ENCODE results near the gene EIF5A.
A peak's percentile ranks its signal among the peaks of the same experiment; 100 is the strongest.
"Not testable (repeated sequence)": the region's sequence is repeated elsewhere in the genome, so short reads cannot be mapped to it uniquely, and the experiment has no call there.

The EIF5A gene

GRCh38 chr17:7332600-7333069, 25.2 kb downstream of the EIF5A start:
- not testable (repeated sequence) for DNase-seq

DNA sequence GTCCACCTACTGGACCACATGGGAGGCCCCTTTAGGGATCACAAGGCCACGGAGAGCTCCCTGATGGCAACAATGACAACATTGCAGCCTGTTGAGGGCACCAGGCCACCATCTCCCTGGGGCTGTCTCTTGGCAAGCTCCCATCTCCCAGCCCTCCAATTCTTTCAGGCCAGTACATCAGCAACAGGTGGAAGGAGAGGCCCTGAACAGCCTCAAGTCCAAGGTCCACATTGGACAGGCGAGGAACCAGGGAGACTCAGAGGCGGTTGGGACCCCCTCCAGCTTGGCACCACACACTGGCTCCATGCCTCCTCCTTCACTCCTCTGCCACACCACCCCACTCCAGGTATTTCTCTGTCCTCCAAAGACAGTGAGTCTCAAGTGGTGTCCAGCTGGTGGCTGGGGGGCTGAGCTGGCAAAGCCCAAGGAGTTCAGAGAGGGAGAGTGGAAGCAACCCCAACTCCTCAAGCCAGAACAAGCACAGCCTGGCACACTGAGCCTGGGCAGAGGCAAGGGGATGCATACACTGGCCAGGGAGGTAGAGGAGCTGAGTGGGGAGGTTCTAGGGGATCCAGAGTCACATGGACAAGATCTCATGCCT, 27.6 kb downstream of the EIF5A start:
- no peak for DNase-seq

DNA sequence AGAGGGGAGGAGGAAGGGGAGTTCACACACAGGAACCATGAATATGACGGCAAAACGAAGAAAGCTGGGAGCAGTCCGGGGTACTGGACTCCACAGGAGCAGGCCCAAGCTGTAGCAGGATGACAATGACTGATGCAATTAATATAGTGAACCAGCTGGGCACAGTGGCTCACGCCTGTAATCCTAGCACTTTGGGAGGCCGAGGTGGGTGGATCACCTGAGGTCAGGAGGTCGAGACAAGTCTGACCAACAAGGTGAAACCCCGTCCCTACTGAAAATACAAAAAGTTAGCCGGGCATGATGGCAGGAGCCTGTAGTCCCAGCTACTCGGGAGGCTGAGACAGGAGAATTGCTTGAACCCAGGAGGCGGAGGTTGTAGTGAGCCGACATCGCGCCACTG, 28.3 kb downstream of the EIF5A start:
- not testable (repeated sequence) for DNase-seq

DNA sequence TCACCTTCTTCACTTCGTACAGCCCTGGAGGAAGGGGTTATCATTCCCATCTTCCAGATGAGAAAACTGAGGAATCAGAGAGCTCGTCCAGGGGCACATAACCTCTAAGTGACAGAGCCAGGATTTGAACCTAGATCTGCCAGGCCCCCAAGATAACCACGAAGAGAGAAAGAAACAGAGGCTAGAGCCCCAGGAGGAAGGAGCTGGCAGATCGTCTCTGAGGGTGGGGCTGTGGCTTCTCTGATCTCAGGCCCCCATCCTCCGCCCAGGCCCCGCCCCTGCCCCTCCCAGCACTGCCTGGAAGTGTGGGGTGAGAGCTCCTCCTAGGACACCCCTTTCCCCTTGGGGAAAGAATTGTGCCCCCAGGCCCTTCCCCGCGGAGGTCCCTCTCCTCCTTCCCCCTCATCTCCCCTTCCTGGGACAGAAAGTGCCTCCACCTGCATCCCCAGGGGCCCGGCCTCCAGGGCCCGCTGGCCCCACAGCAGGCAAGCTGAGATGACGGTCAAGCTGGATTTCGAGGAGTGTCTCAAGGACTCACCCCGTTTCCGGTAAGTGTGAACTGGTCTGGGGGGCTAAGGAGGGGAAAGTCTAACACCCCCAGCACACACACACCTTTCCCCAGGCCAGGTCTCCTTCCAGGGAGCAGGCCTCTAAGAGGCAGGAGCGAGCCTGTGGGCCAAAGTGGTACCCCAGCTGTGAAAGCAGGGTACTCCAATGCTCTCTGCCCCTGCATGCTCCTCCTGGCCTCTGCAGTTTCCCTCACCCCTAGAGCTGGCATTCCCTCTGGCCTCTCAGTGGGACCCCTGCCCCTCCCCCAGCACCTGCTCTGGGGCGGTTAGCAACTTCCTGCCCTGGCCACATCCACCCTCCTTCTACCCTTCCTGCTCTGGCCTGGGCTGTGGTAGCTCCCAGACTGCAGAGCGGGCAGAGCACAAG, 29.1 kb downstream of the EIF5A start, which contains the start of gene ACAP1:
Gene ACAP1 (plus strand): TSS at position 290 of the 936 bp plus-strand sequence. CDS start 206 bp downstream, at position 496.
- DNase-seq: no peak

DNA sequence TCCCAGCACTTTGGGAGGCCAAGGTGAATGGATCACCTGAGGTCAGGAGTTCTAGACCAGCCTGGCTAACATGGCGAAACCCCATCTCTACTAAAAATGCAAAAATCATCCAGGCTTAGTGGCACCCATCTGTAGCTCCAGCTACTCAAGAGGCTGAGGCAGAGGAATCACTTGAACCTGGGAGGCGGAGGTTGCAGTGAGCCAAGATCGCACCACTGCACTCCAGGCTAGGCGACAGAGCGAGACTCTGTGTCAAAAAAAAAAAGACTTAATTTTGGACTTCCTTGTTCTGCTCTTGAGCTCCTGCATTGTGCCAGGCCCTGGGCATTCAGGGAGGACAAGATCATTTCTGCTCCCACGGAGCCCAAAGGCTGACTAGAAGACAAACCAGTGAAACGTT, 30.2 kb downstream of the EIF5A start:
- DNase-seq: not testable (repeated sequence)

DNA sequence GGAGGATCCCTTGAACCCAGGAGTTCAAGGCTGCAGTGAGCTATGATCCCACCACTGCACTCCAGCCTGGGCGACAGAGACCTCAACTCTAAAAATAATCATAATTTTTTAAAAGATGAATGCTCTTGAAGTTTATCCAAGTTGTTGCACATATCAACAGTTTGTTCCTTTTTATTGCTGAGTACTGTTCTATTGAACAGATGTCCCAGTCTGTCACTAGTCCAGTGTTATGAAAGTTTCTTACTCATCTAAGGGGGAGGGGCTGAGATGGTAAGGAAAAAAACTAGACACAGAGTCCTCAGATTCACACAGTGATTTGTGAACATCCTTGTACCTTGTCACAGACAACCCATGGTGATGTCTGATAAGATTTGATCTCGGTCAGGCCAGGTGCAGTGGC, 32.8 kb downstream of the EIF5A start:
- DNase-seq: no peak

- no peak for DNase-seq
These were observed 34.4 kb downstream of the EIF5A start for GRCh38 chr17:7341842-7342241.

DNA sequence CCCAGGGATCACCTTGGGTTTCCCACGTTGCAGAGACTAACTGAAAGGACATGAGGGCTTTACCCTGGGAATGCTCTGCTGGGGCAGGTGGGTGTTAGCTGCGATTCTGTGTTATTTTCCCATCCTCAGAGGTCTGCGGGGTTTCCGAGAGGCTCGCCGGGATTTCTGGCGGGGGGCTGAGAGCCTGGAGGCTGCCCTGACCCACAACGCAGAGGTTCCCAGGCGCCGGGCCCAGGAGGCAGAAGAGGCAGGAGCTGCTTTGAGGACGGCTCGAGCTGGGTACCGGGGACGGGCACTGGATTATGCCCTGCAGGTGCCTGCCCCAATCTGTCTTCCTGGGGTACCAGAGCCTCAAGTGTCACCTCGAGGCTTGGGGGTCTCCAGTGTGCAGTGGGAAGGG, 35.8 kb downstream of the EIF5A start:
- no peak for DNase-seq

- no peak for DNase-seq
These were observed 39.6 kb downstream of the EIF5A start for GRCh38 chr17:7346761-7347614.

DNA sequence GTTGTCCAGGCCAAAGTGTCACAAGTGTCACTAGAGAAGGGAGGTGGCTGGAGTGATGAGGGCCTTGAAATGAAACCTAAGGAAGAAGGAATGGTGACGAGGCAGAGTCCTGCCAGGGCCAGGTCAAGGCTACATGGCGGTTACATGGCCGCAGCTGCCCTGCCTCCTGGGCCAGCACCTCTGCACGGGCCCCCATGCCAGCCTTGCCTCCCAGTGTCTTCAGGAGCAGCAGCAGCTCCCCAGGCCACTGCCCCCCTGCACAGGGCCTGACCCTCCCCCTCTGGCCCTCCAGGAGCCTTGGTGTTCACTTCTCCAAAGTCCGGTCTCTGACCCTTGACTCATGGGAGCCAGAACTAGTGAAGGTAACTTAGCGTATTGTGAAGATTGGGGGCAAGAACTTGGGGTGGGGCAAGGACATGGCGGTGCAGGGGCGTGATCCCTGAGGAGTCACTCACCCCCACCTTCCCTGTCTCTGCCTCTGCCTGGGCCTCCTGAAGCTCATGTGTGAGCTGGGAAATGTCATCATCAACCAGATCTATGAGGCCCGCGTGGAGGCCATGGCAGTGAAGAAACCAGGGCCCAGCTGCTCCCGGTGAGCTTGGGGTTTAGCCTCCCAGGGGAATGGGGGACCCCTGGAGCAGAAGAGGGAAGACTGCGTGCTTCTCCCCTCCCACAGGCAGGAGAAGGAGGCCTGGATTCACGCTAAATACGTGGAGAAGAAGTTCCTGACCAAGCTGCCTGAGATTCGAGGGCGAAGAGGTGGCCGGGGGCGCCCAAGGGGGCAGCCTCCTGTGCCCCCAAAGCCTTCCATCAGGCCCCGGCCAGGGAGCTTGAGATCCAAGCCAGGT, 40.4 kb downstream of the EIF5A start:
- no peak for DNase-seq

DNA sequence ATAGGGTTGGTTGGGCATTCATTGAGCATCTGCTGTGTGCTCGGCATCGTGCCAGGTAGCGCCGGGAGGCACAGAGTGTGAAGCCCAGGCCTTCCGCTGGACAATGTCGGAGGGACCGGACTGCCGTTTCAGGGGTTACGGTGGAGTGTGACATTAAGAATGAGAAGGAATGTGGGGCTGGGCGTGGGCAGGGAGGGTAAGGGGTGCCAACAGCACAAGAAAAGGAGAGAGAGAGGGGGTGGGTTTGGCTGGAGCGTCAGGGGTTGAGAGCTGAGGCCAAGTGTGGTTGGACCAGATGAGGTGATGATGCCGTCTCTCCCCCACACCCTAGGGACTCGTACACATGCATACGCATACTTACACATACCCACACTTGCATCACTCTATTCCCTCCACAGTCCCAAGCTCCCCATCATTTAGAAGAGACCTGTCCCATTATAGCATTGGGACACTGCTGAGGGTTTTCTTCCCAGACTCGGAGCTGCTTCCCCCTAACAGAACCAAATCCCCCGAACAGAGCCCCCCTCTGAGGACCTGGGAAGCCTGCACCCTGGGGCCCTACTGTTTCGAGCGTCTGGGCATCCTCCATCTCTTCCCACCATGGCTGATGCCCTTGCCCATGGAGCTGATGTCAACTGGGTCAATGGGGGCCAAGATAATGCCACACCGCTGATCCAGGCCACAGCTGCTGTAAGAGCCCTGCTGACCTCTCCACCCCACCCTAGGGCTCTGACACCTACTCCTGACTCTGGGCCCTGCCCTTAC, 41.2 kb downstream of the EIF5A start:
- peak; percentile 61 for DNase-seq

DNA sequence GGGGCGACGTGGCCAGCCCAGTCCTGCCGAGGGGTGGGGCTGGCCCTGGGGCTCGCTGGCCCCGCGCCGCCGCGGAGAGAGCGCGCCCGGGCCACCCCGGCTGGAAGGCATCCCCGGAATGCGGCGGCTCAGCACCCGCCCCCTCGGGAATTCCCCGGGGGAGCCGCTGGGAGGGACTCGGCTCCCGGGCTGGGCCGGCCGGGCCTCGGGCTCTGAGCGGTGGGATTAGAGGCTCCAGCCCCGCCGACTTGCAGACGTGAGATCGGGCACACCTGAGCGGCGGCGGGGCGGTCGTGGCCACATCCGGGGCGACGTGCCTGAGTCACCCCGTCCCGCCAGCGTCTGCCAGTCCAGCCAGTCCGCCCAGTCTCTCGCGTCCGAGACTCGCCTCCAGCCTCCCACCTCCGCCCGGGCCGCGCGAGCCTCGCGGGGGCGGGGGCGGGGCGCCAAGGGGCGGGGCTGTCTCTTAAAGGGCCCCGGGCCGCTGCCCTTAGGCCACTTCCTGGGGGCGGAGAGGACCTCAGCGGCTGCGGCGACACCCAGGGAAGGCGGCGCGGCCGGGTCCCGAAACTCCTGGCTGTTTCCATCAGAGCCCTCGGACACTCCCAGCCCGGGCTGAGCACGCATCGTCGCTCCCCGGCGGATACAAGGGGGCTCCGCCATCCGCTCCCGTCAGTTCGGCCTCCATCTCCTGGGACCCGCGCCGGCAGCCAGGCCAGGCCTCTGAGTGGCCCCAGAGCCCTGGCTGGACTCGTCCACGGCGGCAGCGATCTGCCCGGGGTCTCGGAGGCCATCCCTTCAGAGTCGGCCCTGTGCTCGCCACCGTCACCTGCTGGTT, 44.5 kb downstream of the EIF5A start, which contains the start of gene KCTD11:
Gene KCTD11 (plus strand): TSS at position 498 of the 838 bp plus-strand sequence.
- peak; percentile 95 for DNase-seq

DNA sequence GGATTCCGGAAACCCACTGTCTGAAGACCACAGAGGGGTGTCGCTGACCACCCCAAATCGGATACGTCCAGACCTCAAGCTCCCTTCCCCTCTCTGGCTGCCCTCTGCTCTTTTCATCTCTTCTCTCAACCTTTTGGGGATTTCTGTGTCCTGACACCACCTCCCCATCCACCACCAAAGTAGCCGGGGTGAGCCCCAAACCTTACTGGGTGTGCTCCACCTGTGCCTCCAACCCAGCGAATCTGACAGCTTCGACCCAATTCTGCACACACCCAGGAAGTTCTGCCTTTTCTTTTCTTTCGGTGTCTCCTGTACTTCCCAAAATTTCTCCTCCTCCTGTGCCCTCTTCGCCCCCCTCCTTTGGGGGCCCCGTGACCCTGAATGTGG, 45.1 kb downstream of the EIF5A start:
- no peak for DNase-seq

- no peak for DNase-seq
These were observed 45.6 kb downstream of the EIF5A start for GRCh38 chr17:7352910-7353635.

- peak; percentile 58 for DNase-seq
These were observed 46.9 kb downstream of the EIF5A start for GRCh38 chr17:7354262-7354843.

GRCh38 chr17:7355053-7355452, 47.6 kb downstream of the EIF5A start, which contains the start of gene TMEM95:
TMEM95 (plus strand) TSS chr17:7355156; CDS start chr17:7355205, 49 bp downstream.
- peak; percentile 29 for DNase-seq

- no peak for DNase-seq
These were observed 48.1 kb downstream of the EIF5A start for GRCh38 chr17:7355573-7355972.

- DNase-seq: peak; percentile 52
These were observed 48.7 kb downstream of the EIF5A start for GRCh38 chr17:7356072-7356549.

GRCh38 chr17:7356756-7357155, 49.3 kb downstream of the EIF5A start:
- DNase-seq: no peak

Measured in fibroblast of skin of abdomen (primary cell).